GM18519 (cell line): ENCODE measurements around the gene FOXF1.

ENCODE experiments used
- ATAC-seq: cut with Tn5 transposase; IDR thresholded peaks from one replicate; pipeline ENCODE4 v1.9.1; 2021; ENCODE audit warnings: mild to moderate bottlenecking, moderate library complexity; ENCODE audit not compliant: unreplicated experiment, low FRiP score

The FOXF1 gene

DNA sequence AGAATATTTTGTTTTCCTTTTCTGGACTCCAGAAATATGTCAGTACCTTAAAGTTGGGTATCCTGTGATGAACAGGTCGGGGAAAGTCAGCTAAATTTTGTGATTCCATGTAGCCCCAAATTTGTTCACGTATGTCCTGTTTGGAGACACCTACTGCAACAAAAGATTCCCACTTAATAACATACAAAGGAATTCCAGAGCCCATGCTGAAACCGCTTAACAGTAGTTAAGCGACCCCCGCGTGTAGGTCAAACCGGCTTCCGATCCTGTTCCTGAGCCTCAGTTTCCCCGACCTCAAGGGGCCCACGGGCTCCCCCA lies 44.2 kb downstream of the FOXF1 start:
- ATAC-seq = no peak

DNA sequence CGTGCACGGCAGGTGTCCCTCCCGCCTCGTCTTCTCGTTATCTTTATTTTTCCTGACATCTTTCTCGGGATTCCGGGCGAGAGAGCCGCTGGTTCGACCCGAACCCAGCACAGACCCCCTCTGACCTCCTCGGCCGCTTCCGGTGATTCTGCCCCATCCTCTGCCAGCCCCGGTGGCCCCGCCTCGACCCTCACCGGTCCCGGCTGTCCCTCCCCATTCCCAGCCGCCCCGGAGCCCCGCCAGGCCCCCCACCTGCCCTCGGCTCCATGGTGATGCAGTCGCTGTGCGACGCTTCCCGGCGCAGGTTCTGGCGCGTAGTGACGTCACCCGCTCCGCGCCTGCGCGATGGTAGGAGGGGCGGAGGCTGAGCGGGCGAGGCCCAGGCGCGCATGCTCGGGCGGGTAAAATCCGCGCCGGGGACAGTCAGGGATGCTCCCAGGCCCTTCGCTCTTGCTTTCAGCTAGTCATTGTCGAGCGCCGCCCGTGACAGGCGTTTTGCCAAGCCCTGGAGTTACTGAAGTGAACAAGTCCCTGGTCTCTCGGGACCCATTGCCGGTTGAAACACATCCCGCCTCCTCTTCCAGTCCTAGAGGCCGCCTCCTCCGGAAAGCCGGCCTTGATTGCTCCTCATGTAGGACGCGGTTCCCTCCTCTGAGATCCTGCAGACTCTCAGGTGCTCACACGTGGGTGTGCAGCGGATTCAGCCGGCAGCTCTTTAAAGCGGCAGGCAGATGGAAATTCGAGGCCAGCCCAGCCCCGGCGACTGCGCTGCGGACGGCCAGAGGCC lies 44.8 kb downstream of the FOXF1 start, which contains the start of gene MTHFSD:
MTHFSD (minus strand) TSS at position 319 of the 787 bp plus-strand sequence; CDS start at position 268, 51 bp downstream.
- ATAC-seq = peak; percentile 63

DNA sequence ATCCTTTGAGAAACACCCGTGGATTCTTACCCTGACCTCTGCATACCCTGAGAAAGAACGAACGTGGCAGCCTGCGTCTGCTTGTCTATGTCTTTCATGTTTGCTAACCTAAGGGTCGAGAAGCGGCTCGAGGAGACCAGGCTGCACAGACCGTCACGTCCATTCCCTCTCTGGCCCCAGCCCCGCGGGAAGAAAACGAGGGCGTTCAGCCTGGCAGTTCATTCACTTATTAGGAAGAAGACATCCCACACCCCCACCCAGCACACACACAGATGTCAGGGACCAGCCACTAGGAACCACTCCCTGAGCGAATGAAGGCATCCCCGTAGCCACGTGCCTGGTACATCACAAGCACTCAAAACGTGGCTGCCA lies 45.4 kb downstream of the FOXF1 start:
- ATAC-seq = no peak

DNA sequence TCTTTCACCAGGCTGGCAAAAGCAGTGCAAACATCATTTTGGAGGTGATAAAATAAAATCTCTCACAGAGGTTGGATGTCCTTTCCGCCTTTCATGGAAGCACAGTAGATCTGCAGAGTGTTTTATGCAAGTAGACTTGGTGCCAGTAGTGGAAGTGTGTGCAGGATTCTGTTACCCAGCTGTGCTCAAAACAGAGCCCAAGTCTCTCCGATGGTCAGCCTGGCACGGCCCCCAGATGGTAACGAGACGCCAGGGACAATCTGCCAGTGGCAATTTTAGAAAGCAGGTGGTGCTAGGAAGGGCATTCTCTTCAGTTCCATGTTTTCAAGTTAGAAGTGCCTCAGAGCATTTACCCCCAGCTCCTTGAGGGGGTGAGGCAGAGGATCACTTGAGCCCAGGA lies 46.2 kb downstream of the FOXF1 start:
- no peak for ATAC-seq

DNA sequence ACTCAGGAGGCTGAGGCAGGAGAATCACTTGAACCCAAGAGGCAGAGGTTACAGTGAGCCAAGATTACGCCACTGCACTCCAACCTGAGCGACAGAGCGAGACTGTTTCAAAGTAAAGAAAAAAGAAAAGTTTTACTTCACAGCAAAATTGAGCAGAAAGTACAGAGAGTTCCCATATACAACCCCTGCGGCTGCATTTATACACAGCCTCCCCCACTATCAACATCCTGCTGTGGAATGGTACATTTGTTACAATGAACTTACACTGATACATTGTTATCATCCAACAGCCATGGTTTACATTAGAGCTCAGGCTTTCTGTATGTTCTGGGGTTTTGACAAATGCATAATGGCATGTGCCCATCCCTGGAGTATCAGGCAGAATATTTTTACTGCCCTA lies 47.3 kb downstream of the FOXF1 start:
- no peak for ATAC-seq

DNA sequence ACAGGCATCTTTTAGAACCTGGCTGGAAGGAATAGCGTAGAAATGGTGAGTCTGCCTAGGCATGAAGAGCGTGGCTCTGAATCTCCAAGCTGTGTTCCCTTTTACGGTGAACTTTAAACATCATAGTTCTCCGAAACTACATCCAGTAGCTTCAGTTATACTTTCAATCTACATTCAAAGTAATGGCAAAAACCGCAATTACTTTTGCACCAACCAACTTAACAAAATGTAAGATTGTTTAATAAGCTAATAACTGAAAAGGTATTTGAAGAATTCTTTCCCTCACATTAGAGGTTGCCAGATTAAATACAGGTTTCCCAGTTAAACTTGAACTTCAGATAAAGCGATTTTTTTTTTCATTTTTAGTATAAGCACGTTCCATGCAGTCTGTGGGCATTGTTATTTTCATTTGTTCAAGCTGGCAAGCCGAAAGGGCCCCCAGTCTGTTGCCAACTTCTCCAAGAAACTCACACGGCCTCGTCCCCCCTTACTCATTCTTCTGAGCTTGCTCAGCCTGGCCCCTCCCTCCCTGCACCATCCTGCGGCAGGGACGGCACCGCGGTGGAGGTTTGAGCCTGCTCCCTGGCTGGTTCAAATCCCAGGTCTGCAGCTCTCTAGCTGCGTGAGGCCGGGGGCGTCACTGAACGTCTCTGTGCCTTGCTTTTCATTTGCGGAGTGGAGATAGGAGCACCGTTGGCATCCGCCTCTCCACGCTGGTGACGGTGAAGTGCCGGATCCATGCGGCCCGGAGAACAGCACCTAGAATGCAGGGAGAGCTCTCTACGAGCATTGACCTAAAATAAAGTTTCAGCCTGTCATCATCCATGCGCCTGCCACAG lies 48.2 kb downstream of the FOXF1 start:
- no peak for ATAC-seq

DNA sequence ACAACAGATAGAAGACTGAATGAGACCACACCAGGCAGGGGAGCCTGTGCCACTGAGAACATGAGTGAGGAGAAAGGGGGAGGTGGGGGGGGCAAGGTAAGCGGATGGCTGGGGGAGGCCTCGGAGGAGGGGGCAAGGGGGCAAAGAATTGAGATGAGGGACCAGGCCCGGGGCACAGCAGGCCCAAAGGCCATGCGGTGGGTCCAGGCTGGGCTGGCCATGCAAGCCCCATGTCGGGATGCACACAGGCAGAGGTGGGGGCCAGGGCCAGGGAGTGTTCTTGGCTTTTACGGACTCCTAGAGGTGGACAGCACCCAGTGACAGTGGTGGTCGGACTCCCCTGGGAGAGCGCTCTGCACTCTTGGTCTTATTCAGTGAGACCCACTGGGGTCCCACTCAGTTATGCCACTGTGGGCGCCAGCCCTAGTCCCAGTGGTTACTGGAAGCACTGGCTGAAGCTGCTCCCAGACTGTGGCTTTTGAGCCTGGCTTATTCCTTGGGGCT lies 49.5 kb downstream of the FOXF1 start:
- no peak for ATAC-seq

DNA sequence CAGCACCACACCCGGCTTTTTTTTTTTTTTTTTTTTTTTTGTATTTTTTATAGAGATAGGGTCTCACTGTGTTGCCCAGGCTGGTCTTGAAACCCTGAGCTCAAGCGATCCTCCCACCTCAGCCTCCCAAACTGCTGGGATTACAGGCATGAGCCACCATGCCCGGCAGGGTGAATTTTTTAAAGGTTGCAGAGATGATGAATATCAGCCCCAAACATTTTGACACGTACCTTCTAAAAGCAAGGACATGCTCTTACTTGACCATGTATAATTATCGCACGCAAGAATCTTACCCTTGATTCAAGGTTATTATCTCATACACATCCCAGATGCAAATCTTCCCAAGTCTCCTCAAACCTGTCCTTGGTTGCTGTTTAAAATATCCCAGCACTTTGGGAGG lies 52.0 kb downstream of the FOXF1 start:
- ATAC-seq = no peak

DNA sequence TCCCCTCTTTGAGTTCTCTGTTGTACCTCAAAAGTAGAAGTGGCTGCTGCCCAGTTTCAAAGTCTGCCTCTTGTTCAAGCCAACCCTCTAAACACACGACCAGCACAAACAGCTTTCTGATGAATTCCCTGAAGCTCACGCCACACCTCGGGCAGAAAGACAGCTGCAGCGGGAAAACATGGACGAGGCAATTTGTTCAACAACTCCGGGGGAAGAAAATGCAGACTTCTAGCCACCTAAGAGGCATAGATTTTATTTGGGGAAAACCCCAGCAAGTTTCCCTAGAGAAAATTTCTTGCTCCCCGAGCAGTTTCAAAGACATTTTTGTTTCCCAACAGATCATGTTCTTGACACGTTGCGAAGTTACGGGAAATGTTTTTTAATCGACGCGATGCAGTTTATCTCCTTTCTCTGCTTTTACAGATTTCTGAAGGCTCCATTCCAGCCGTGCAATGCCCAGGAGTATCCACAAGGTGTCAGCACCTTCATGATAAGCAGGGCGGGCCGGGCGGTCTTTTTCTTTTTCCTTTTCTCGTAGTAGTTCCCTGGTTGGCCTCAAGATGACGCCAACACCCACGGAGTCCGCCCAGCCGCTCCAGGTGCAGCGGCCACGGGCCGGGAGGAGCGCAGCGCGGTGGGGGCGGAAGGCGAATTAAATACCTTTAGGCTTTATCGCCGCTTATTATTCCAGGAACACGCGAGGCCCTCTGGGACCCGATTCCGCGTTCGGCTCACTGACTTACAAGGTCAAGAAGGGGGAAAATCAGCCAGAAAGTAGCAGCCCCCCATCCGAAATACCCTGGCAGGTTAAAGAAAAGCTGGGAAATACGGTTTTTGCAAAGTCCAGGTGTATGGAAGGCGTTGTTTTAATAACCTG lies 53.4 kb downstream of the FOXF1 start:
- ATAC-seq = peak; percentile 44
